ENCODE measurements around the gene GP5. TPM values are rescaled to one million over a fixed set of nuclear protein-coding genes. Genes with fewer than 3 reads are reported as not detected.

Gene GP5
- total RNA-seq, 1 experiment from 2014 or later, result 0.15 TPM

DNA sequence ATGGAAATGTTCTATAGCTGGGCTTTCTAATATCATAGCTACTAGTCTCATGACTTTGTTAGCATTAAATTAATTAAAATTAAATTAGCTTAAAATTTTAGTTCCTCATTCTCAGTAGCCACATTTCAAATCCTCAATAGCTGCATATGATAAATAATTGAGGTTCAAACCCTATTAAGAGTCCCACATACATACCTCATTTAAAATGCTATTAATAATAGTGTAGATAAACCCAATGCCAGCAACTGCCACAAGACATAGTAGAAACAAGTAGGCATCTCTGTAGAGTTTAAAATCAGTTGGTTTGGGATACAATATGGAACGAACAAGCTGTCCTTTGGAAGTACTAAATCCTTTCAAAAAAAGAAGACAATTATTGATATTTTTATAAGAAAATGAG, 48.6 kb upstream of the GP5 start:
- ChIA-PET CTCF (interaction anchor here (0.9 to 2.2 kb wide), 3 partner anchors 25 to 147 kb away, joined by 3 to 7 read pairs (median 3); no protein-coding TSS in a partner anchor), POLR2A (no interaction called here), RAD21 (ENCODE audit: low non-redundant PET in 1 of 2, low total read pairs in 2 of 2, uncharacterized antibody in 2 of 2, unreplicated experiment in 2 of 2) (interaction anchor here in 1 of 2 experiments (0.7 kb wide), 1 partner anchor 24 kb away, joined by 3 read pairs; no protein-coding TSS in a partner anchor)
- Histone ChIP-seq H3K4me2 (ENCODE audit: low read length) (no peak overlapping the region), H3K27me3 (ENCODE audit: insufficient read depth, low read length) (no peaks in the 10 kb centered on the region), H3K36me3 (ENCODE audit: control insufficient read depth in 1 of 2, insufficient read depth in 2 of 2, low read length in 2 of 2) (peaks cover 30 to 40% of the 10 kb centered on the region in 2 experiments; a peak in 2 of 4 replicates), H3K9me3 (ENCODE audit: control insufficient read depth in 1 of 2, insufficient read depth in 1 of 2, low read depth in 1 of 2, low read length in 2 of 2) (no peaks in the 10 kb centered on the region), H2AFZ (ENCODE audit: low read depth, low read length, poor library complexity, severe bottlenecking) (no peak overlapping the region), H3K4me1 (ENCODE audit: control insufficient read depth in 1 of 2, insufficient read depth in 2 of 2, low read length in 2 of 2) (no peaks in the 10 kb centered on the region), H3K27ac (ENCODE audit: low read depth, low read length) (no peak overlapping the region), H3K9ac (ENCODE audit: low read length) (no peak overlapping the region), H4K20me1 (ENCODE audit: insufficient read depth) (no peaks in the 10 kb centered on the region), H3K9me2 (ENCODE audit: insufficient read depth) (no peaks in the 10 kb centered on the region; the same call in 1 of the 2 replicates), H3K4me3 (replicated peaks in 1 of 2; ENCODE audit: low read depth in 1 of 2, low read length in 2 of 2) (no peak overlapping the region), H3K79me2 (ENCODE audit: insufficient read depth, low read length) (peaks cover 8% of the 10 kb centered on the region; the same call in 1 of the 2 replicates)
- no peak for ATAC-seq
- TF ChIP-seq CEBPB (IDR thresholded peaks at IDR 0.05; ENCODE audit: low read depth), result no peak
- BruUV-seq (replicated peaks), result no TSS peak
- DNase-seq (ENCODE audit: low read depth, low spot score), result no peak
- intact Hi-C loops (cut with micrococcal nuclease), result no loop called here

DNA sequence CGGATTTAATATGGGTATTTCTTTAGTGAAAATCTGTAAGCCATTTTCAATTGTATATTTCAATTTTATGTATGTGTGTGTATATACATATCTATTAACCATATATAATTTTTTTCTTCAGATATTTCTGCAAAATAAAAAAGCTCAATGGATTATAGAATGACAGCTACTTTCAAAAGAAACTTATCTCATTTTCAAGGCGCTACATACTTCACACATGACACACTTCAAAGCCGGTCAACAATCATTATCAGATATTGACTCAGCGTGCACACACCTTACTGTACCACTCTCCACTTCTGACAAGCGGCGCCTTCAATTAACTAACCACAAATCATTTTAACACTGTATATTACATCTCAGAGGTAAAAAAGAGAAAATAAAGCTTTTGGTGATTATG, 48.1 kb upstream of the GP5 start:
- intact Hi-C loops (cut with micrococcal nuclease), result no loop called here
- RAD21 ChIA-PET (ENCODE audit: low non-redundant PET in 1 of 2, low total read pairs in 2 of 2, uncharacterized antibody in 2 of 2, unreplicated experiment in 2 of 2), result interaction anchor here in 1 of 2 experiments (0.7 kb wide), 1 partner anchor 25 kb away, joined by 3 read pairs; no protein-coding TSS in a partner anchor
- ATAC-seq, result no peak

More for the DNA sequence above, 48.1 kb upstream of the GP5 start:
- H3K9me3 ChIP-seq (ENCODE audit: control insufficient read depth in 1 of 2, insufficient read depth in 1 of 2, low read depth in 1 of 2, low read length in 2 of 2), result no peaks in the 10 kb centered on the region
- DNase-seq (ENCODE audit: low read depth, low spot score), result no peak
- peaks cover 26 to 44% of the 10 kb centered on the region in 2 experiments; a peak in 2 of 4 replicates for H3K36me3 ChIP-seq (ENCODE audit: control insufficient read depth in 1 of 2, insufficient read depth in 2 of 2, low read length in 2 of 2)
- H4K20me1 ChIP-seq (ENCODE audit: insufficient read depth), result no peaks in the 10 kb centered on the region
- H3K9ac ChIP-seq (ENCODE audit: low read length), result no peak overlapping the region
- ChIA-PET CTCF (interaction anchor here (0.9 to 2.2 kb wide), 3 partner anchors 25 to 148 kb away, joined by 3 to 7 read pairs (median 3); no protein-coding TSS in a partner anchor), POLR2A (no interaction called here)
- no peak overlapping the region for H3K27ac ChIP-seq (ENCODE audit: low read depth, low read length)
- BruUV-seq (replicated peaks), result no TSS peak
- H3K27me3 ChIP-seq (ENCODE audit: insufficient read depth, low read length), result no peaks in the 10 kb centered on the region
- H2AFZ ChIP-seq (ENCODE audit: low read depth, low read length, poor library complexity, severe bottlenecking), result no peak overlapping the region
- H3K79me2 ChIP-seq (ENCODE audit: insufficient read depth, low read length), result peaks cover 8% of the 10 kb centered on the region; the same call in 1 of the 2 replicates
- no peaks in the 10 kb centered on the region; the same call in 1 of the 2 replicates for H3K9me2 ChIP-seq (ENCODE audit: insufficient read depth)
- H3K4me2 ChIP-seq (ENCODE audit: low read length), result no peak overlapping the region
- no peaks in the 10 kb centered on the region for H3K4me1 ChIP-seq (ENCODE audit: control insufficient read depth in 1 of 2, insufficient read depth in 2 of 2, low read length in 2 of 2)
- TF ChIP-seq, protein P1, sequence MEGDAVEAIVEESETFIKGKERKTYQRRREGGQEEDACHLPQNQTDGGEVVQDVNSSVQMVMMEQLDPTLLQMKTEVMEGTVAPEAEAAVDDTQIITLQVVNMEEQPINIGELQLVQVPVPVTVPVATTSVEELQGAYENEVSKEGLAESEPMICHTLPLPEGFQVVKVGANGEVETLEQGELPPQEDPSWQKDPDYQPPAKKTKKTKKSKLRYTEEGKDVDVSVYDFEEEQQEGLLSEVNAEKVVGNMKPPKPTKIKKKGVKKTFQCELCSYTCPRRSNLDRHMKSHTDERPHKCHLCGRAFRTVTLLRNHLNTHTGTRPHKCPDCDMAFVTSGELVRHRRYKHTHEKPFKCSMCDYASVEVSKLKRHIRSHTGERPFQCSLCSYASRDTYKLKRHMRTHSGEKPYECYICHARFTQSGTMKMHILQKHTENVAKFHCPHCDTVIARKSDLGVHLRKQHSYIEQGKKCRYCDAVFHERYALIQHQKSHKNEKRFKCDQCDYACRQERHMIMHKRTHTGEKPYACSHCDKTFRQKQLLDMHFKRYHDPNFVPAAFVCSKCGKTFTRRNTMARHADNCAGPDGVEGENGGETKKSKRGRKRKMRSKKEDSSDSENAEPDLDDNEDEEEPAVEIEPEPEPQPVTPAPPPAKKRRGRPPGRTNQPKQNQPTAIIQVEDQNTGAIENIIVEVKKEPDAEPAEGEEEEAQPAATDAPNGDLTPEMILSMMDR (IDR thresholded peaks at IDR 0.05 in 2 of 3, conservative IDR thresholded peaks at IDR 0.05 in 1 of 3; ENCODE audit: borderline replicate concordance in 1 of 3, insufficient read depth in 1 of 3, low read depth in 2 of 3, low read length in 2 of 3), result no peak
- TF ChIP-seq SRF (IDR thresholded peaks at IDR 0.05; ENCODE audit: low read depth), result no peak
- TF ChIP-seq RAD21 (IDR thresholded peaks at IDR 0.05; ENCODE audit: low read depth), result no peak
- no peak for TF ChIP-seq ELF1 (IDR thresholded peaks at IDR 0.05; ENCODE audit: borderline replicate concordance, low read depth)
- no peak for TF ChIP-seq EGR1 (IDR thresholded peaks at IDR 0.05; ENCODE audit: low read depth)
- TF ChIP-seq CBX3 (IDR thresholded peaks at IDR 0.05; ENCODE audit: low read depth), result no peak
- no peak for TF ChIP-seq JUND (IDR thresholded peaks at IDR 0.05)
- H3K4me3 ChIP-seq (replicated peaks in 1 of 2; ENCODE audit: low read depth in 1 of 2, low read length in 2 of 2), result no peak overlapping the region
